Measurements from ENCODE around the gene SOS1. TPM values are rescaled to one million over a fixed set of nuclear protein-coding genes. Genes with fewer than 3 reads are reported as not detected.

Gene SOS1
- total and polyA plus RNA-seq, 2 donors (not counting 3 experiments of a cell fraction or from before 2014, with no cell fraction given), result 22.2 to 32.5 TPM

GRCh38 chr2:38945911-38946310 is 174.9 kb downstream of the SOS1 start:
- Histone ChIP-seq H2AFZ (ENCODE audit: low read depth, low read length) (no peak overlapping the region), H3K36me3 (ENCODE audit: control insufficient read depth in 2 of 2, extremely low read depth in 1 of 2, insufficient read depth in 2 of 2, low read length in 2 of 2) (no peaks in the 10 kb centered on the region), H3K4me2 (ENCODE audit: insufficient read depth, low read length) (no peak overlapping the region), H3K27ac (ENCODE audit: insufficient read depth, low read depth, low read length) (no peak overlapping the region), H3K27me3 (ENCODE audit: control insufficient read depth in 2 of 2, insufficient read depth in 2 of 2, low read length in 2 of 2) (no peaks in the 10 kb centered on the region), H3K9ac (replicated peaks; ENCODE audit: extremely low read depth, insufficient read depth, low read length) (no peak overlapping the region), H3K4me1 (ENCODE audit: control insufficient read depth, extremely low read depth, insufficient read depth, low read length) (peaks cover 6% of the 10 kb centered on the region), H3K9me1 (replicated peaks; ENCODE audit: control insufficient read depth, extremely low read depth, insufficient read depth, low read length) (no peaks in the 10 kb centered on the region), H3K9me3 (replicated peaks; ENCODE audit: control insufficient read depth, insufficient read depth, low read length) (no peaks in the 10 kb centered on the region), H4K20me1 (replicated peaks; ENCODE audit: control insufficient read depth, extremely low read depth, insufficient read depth, low read length) (no peaks in the 10 kb centered on the region), H3K4me3 (replicated peaks in 1 of 3; ENCODE audit: insufficient read depth in 1 of 3, low read depth in 1 of 3, low read length in 3 of 3) (no peak overlapping the region), H3K79me2 (ENCODE audit: control insufficient read depth, insufficient read depth, low read length) (no peaks in the 10 kb centered on the region)
- DNase-seq (ENCODE audit: low read depth, low spot score), result no peak
- CTCF ChIA-PET, result interaction anchor here (0.7 to 5.7 kb wide), 3 partner anchors 15 to 284 kb away, joined by 3 to 449 read pairs (median 38); no protein-coding TSS in a partner anchor
- dilution Hi-C loops (cut with MboI; ENCODE audit: extremely low pct_ligation_motif_present, low sequenced_read_pairs), result no loop called here
- intact Hi-C loops (cut with micrococcal nuclease), result loop anchor here (2.0 kb wide), 1 partner anchor 115 kb away; no protein-coding TSS in a partner anchor
- TF ChIP-seq, protein P1, sequence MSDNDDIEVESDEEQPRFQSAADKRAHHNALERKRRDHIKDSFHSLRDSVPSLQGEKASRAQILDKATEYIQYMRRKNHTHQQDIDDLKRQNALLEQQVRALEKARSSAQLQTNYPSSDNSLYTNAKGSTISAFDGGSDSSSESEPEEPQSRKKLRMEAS (IDR thresholded peaks at IDR 0.05; ENCODE audit: insufficient read depth, insufficient read length), result no peak
- TF ChIP-seq JUN (IDR thresholded peaks at IDR 0.05; ENCODE audit: borderline replicate concordance, insufficient read depth, insufficient read length, low read depth), result no peak
- no peak for TF ChIP-seq POLR2A (IDR thresholded peaks at IDR 0.05; ENCODE audit: low read depth, low read length)
- FAIRE-seq, result no peak
- POLR2A ChIA-PET, result no interaction called here
- BruUV-seq (replicated peaks), result no TSS peak

DNA sequence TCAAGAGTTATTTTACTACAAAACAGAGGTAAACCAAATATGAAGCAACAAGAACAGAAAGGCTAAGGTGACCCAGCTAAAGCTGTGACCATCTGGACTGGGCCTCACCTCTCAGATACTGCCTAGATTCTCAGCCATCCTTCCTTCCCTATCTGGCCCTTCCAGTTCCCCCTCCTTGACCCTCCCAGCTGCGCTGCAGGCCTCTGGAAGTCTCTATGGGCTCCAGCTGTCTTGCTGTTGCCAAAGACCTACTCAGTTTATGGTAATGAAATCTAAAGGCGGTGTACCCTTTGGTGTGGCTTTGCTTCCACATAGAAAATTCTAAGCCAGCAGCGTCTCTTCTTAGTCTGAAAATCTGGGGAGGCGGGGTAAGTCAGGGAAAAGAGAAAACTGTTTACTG is 175.5 kb downstream of the SOS1 start:
- dilution Hi-C loops (cut with MboI; ENCODE audit: extremely low pct_ligation_motif_present, low sequenced_read_pairs), result no loop called here
- H3K4me2 ChIP-seq (ENCODE audit: insufficient read depth, low read length), result no peak overlapping the region
- no peaks in the 10 kb centered on the region for H4K20me1 ChIP-seq (replicated peaks; ENCODE audit: control insufficient read depth, extremely low read depth, insufficient read depth, low read length)
- TF ChIP-seq MYC (IDR thresholded peaks at IDR 0.05; ENCODE audit: low read depth, low read length), result no peak
- TF ChIP-seq GATA2 (IDR thresholded peaks at IDR 0.05; ENCODE audit: insufficient read depth, insufficient read length, low read depth, low read length), result no peak
- no peak for TF ChIP-seq POLR2A (IDR thresholded peaks at IDR 0.05; ENCODE audit: low read depth, low read length)
- TF ChIP-seq, protein P1 (IDR thresholded peaks at IDR 0.05; ENCODE audit: insufficient read depth, insufficient read length), result no peak
- TF ChIP-seq EZH2 (IDR thresholded peaks at IDR 0.05; ENCODE audit: borderline replicate concordance, low read depth, low read length, severe bottlenecking), result no peak
- TF ChIP-seq, protein P2, sequence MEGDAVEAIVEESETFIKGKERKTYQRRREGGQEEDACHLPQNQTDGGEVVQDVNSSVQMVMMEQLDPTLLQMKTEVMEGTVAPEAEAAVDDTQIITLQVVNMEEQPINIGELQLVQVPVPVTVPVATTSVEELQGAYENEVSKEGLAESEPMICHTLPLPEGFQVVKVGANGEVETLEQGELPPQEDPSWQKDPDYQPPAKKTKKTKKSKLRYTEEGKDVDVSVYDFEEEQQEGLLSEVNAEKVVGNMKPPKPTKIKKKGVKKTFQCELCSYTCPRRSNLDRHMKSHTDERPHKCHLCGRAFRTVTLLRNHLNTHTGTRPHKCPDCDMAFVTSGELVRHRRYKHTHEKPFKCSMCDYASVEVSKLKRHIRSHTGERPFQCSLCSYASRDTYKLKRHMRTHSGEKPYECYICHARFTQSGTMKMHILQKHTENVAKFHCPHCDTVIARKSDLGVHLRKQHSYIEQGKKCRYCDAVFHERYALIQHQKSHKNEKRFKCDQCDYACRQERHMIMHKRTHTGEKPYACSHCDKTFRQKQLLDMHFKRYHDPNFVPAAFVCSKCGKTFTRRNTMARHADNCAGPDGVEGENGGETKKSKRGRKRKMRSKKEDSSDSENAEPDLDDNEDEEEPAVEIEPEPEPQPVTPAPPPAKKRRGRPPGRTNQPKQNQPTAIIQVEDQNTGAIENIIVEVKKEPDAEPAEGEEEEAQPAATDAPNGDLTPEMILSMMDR (IDR thresholded peaks at IDR 0.05; ENCODE audit: extremely low read depth in 1 of 2, insufficient read depth in 1 of 2, low read depth in 1 of 2, low read length in 2 of 2), result no peak
- TF ChIP-seq POLR2AphosphoS5 (IDR thresholded peaks at IDR 0.05; ENCODE audit: insufficient read depth, low read depth, low read length), result no peak
- no peak for TF ChIP-seq FOS (IDR thresholded peaks at IDR 0.05; ENCODE audit: borderline replicate concordance, insufficient read depth, low read length)
- TF ChIP-seq JUN (IDR thresholded peaks at IDR 0.05; ENCODE audit: borderline replicate concordance, insufficient read depth, insufficient read length, low read depth), result no peak
- peaks cover 6% of the 10 kb centered on the region for H3K4me1 ChIP-seq (ENCODE audit: control insufficient read depth, extremely low read depth, insufficient read depth, low read length)
- H3K9me1 ChIP-seq (replicated peaks; ENCODE audit: control insufficient read depth, extremely low read depth, insufficient read depth, low read length), result no peaks in the 10 kb centered on the region
- H3K9ac ChIP-seq (replicated peaks; ENCODE audit: extremely low read depth, insufficient read depth, low read length), result no peak overlapping the region
- no peak overlapping the region for H3K4me3 ChIP-seq (replicated peaks in 1 of 3; ENCODE audit: insufficient read depth in 1 of 3, low read depth in 1 of 3, low read length in 3 of 3)
- ChIA-PET POLR2A (no interaction called here), CTCF (interaction anchor here (5.7 kb wide), 1 partner anchor 284 kb away, joined by 449 read pairs; no protein-coding TSS in a partner anchor)
- H3K79me2 ChIP-seq (ENCODE audit: control insufficient read depth, insufficient read depth, low read length), result no peaks in the 10 kb centered on the region
- no peaks in the 10 kb centered on the region for H3K36me3 ChIP-seq (ENCODE audit: control insufficient read depth in 2 of 2, extremely low read depth in 1 of 2, insufficient read depth in 2 of 2, low read length in 2 of 2)
- no peak for FAIRE-seq
- H3K9me3 ChIP-seq (replicated peaks; ENCODE audit: control insufficient read depth, insufficient read depth, low read length), result no peaks in the 10 kb centered on the region
- peaks cover 0 to 1% of the 10 kb centered on the region in 2 experiments for H3K27me3 ChIP-seq (ENCODE audit: control insufficient read depth in 2 of 2, insufficient read depth in 2 of 2, low read length in 2 of 2)
- no peak overlapping the region for H2AFZ ChIP-seq (ENCODE audit: low read depth, low read length)
- no peak for DNase-seq (ENCODE audit: low read depth, low spot score)
- H3K27ac ChIP-seq (ENCODE audit: insufficient read depth, low read depth, low read length), result no peak overlapping the region
- no TSS peak for BruUV-seq (replicated peaks)
- intact Hi-C loops (cut with micrococcal nuclease), result no loop called here
